HCT116 (cell line): ENCODE data around the gene DNAH9. TPM values are rescaled to one million over a fixed set of nuclear protein-coding genes. Genes with fewer than 3 reads are reported as not detected.

Experiments
- ATAC-seq: fragments of 200-7000 bp; cut with Tn5 transposase; 2 replicates; pipeline ENCODE4 v1.9.1; 2020; ENCODE audit warnings: mild to moderate bottlenecking, moderate library complexity
- BruUV-seq: library from RNA; stranded (reverse); fragments of 400-500 nt; replicated peaks from 2 replicates; lab custom pipeline; 2021; lab: Mats Ljungman, UMichigan
- CTCF ChIA-PET: fragments of 300-600 bp; sonication (Branson Sonifier 250); formaldehyde crosslinking; loops from one replicate; lab custom pipeline; 2021; ENCODE audit warnings: antibody characterized with exemption; lab: Charles Lee
- POLR2A ChIA-PET: fragments of 300-600, 350-600 bp; sonication (Branson Sonifier 250); formaldehyde crosslinking; loops from one replicate; lab custom pipeline; 2021; ENCODE audit warnings: antibody characterized with exemption; lab: Charles Lee
- RAD21 ChIA-PET, 2 experiments: fragments of 300-600 bp; sonication (Branson Sonifier 250); formaldehyde crosslinking; loops; one replicate each; lab custom pipeline; 2023; ENCODE audit warnings: low total read pairs in 2 of 2; ENCODE audit not compliant: uncharacterized antibody in 2 of 2, unreplicated experiment in 2 of 2, low non-redundant PET in 1 of 2; lab: Charles Lee
- DNase-seq: peaks from one replicate; pipeline ENCODE4 v3.0.0-alpha.2; 2010; ENCODE audit warnings: low read depth, low spot score
- H2AFZ ChIP-seq: fragments of 200-600 bp; shearing (Covaris generic), sonication (generic); 2 replicates; pipeline ENCODE4 v1.6.1; 2017; ENCODE audit warnings: low read depth, mixed run types, mixed read lengths, antibody characterized with exemption, low read length; ENCODE audit not compliant: poor library complexity, severe bottlenecking
- H3K27ac ChIP-seq: 2 replicates; pipeline ENCODE4 v1.5.1; 2012; ENCODE audit warnings: low read depth, low read length
- H3K27me3 ChIP-seq: fragments of 200-600 bp; sonication (generic); 2 replicates; pipeline ENCODE4 v1.6.1; 2016; ENCODE audit warnings: mixed run types, low read length, mixed read lengths; ENCODE audit not compliant: insufficient read depth
- H3K36me3 ChIP-seq, 2 experiments: fragments of 200-500 bp in 1 of 2; fragments of 200-600 bp in 1 of 2; sonication (Bioruptor generic) in 1 of 2; sonication (generic) in 1 of 2; 2 replicates each; pipeline versions ENCODE4 v1.5.1 to v1.6.1; 2014 to 2016; ENCODE audit warnings: low read length in 2 of 2, inconsistent platforms in 1 of 2, mixed read lengths in 1 of 2, mixed run types in 1 of 2; ENCODE audit not compliant: insufficient read depth in 2 of 2, control insufficient read depth in 1 of 2
- H3K4me1 ChIP-seq, 2 experiments: fragments of 200-600 bp in 1 of 2; sonication (generic) in 1 of 2; 2 replicates each; pipeline versions ENCODE4 v1.5.1 to v1.6.1; 2012 to 2017; ENCODE audit warnings: low read length in 2 of 2, inconsistent platforms in 1 of 2, mild to moderate bottlenecking in 1 of 2, mixed read lengths in 1 of 2, mixed run types in 1 of 2, moderate library complexity in 1 of 2; ENCODE audit not compliant: insufficient read depth in 2 of 2, control insufficient read depth in 1 of 2
- H3K4me2 ChIP-seq: fragments of 200-600 bp; sonication (generic); 2 replicates; pipeline ENCODE4 v1.6.1; 2017; ENCODE audit warnings: mixed run types, low read length, mixed read lengths
- H3K4me3 ChIP-seq, 2 experiments: fragments of 200-600 bp in 1 of 2; sonication (generic) in 1 of 2; replicated peaks in 1 of 2; 2 replicates each; pipeline ENCODE4 v1.5.1; 2011 to 2016; ENCODE audit warnings: low read length in 2 of 2, control low read depth in 1 of 2, low read depth in 1 of 2, mild to moderate bottlenecking in 1 of 2, mixed read lengths in 1 of 2, mixed run types in 1 of 2
- H3K79me2 ChIP-seq: fragments of 200-600 bp; sonication (generic); 2 replicates; pipeline ENCODE4 v1.6.1; 2017; ENCODE audit warnings: mild to moderate bottlenecking, mixed run types, low read length, moderate library complexity, mixed read lengths; ENCODE audit not compliant: insufficient read depth
- H3K9ac ChIP-seq: fragments of 200-600 bp; sonication (generic); 2 replicates; pipeline ENCODE4 v1.6.1; 2016; ENCODE audit warnings: low read length, mixed read lengths
- H3K9me2 ChIP-seq: fragments of 200-600 bp; sonication (generic), shearing (Covaris generic); 2 replicates; pipeline ENCODE4 v1.6.1; 2017; ENCODE audit warnings: mixed run types, mild to moderate bottlenecking, moderate library complexity; ENCODE audit not compliant: insufficient read depth
- H3K9me3 ChIP-seq, 2 experiments: fragments of 200-500 bp in 1 of 2; fragments of 200-600 bp in 1 of 2; sonication (Bioruptor generic) in 1 of 2; sonication (generic) in 1 of 2; 2 replicates each; pipeline ENCODE4 v1.6.1; 2014 to 2017; ENCODE audit warnings: low read length in 2 of 2, mixed read lengths in 2 of 2, inconsistent platforms in 1 of 2, low read depth in 1 of 2, mild to moderate bottlenecking in 1 of 2, mixed run types in 1 of 2, moderate library complexity in 1 of 2; ENCODE audit not compliant: control insufficient read depth in 1 of 2, insufficient read depth in 1 of 2
- H4K20me1 ChIP-seq: fragments of 200-600 bp; sonication (generic), shearing (Covaris generic); 2 replicates; pipeline ENCODE4 v1.6.1; 2017; ENCODE audit warnings: mixed run types, mild to moderate bottlenecking, moderate library complexity; ENCODE audit not compliant: insufficient read depth
- CBX3 ChIP-seq: IDR thresholded peaks from 2 replicates; pipeline ENCODE4 v1.6.1; 2012; ENCODE audit warnings: low read depth
- CEBPB ChIP-seq: IDR thresholded peaks from 2 replicates; pipeline ENCODE4 v1.6.1; 2012; ENCODE audit warnings: low read depth
- EZH2 ChIP-seq: fragments of 200-600 bp; sonication (generic); IDR thresholded peaks from 2 replicates; pipeline ENCODE4 v1.6.1; 2017; ENCODE audit warnings: antibody characterized with exemption, mixed run types
- FOSL1 ChIP-seq: IDR thresholded peaks from 2 replicates; pipeline ENCODE4 v1.6.1; 2012; ENCODE audit warnings: low read depth
- POLR2AphosphoS5 ChIP-seq: IDR thresholded peaks from 2 replicates; pipeline ENCODE4 v1.6.1; 2011; ENCODE audit warnings: mild to moderate bottlenecking, low read depth, low read length, moderate library complexity
- RAD21 ChIP-seq: IDR thresholded peaks from 2 replicates; pipeline ENCODE4 v1.6.1; 2012; ENCODE audit warnings: low read depth, mild to moderate bottlenecking
- SIN3A ChIP-seq: IDR thresholded peaks from 2 replicates; pipeline ENCODE4 v1.6.1; 2012; ENCODE audit warnings: low read depth
- SP1 ChIP-seq: IDR thresholded peaks from 2 replicates; pipeline ENCODE4 v1.6.1; 2012; ENCODE audit warnings: low read depth
- SRF ChIP-seq: IDR thresholded peaks from 2 replicates; pipeline ENCODE4 v1.6.1; 2012; ENCODE audit warnings: low read depth
- YY1 ChIP-seq: IDR thresholded peaks from 2 replicates; pipeline ENCODE4 v1.6.1; 2011; ENCODE audit warnings: low read length, low read depth, moderate library complexity, mild to moderate bottlenecking; ENCODE audit not compliant: insufficient replicate concordance; ENCODE audit errors: extremely low read depth
- ZFX ChIP-seq: fragments of 450-650 bp; IDR thresholded peaks from 2 replicates; pipeline ENCODE4 v1.6.1; 2017
- ZNF274 ChIP-seq: fragments of 200-500 bp; sonication (Bioruptor generic); IDR thresholded peaks from 2 replicates; pipeline ENCODE4 v1.6.1; 2014; ENCODE audit warnings: mild to moderate bottlenecking, low read depth, low read length, inconsistent platforms
- intact Hi-C: fragments of 100-400 bp; cut with micrococcal nuclease; formaldehyde crosslinking; loops from 2 replicates; pipeline ENCODE4 v1.10.0; 2022
- total RNA-seq: library from RNA; stranded (reverse); gene quantifications from one replicate; pipeline ENCODE4 v1.2.1, GENCODE V29; 2021; ENCODE audit not compliant: unreplicated experiment
- TF ChIP-seq, protein P1 (sequence below): IDR thresholded peaks from 2 replicates; pipeline ENCODE4 v1.6.1; 2012; ENCODE audit warnings: low read depth
- TF ChIP-seq, protein P2 (sequence below): IDR thresholded peaks from 2 replicates; pipeline ENCODE4 v1.6.1; 2012
- TF ChIP-seq, protein P3 (sequence below): IDR thresholded peaks from 2 replicates; pipeline ENCODE4 v1.6.1; 2012

DNAH9 gene
- total RNA-seq, 1 experiment from 2014 or later, result not detected

DNA sequence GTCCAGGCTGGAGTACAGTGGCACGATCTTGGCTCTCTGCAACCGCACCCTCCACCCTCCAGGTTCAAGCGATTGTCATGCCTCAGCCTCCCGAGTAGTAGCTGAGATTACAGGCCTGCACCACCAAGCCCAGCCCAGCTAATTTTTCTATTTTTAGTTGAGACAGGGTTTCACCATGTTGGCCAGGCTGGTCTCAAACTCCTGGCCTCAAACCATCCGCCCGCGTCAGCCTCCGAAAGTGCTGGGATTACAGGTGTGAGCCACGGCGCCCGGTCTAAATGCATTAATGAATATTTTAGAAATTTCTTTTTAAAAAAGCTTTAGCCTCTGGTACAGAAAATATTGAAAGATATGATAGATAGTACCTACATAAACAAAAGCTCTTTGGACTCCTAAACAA, 95.0 kb downstream of the DNAH9 start:
- no peak overlapping the region for H3K9ac ChIP-seq
- no peak overlapping the region for H2AFZ ChIP-seq
- DNase-seq, result no peak
- no peak overlapping the region for H3K4me2 ChIP-seq
- CTCF ChIA-PET, result no interaction called here
- POLR2A ChIA-PET, result no interaction called here
- RAD21 ChIA-PET, result no interaction called here
- no peak overlapping the region for H3K27ac ChIP-seq
- H3K4me1 ChIP-seq, result no peaks in the 10 kb centered on the region
- H3K9me3 ChIP-seq, result no peaks in the 10 kb centered on the region
- no peak for ATAC-seq
- H3K36me3 ChIP-seq, result no peaks in the 10 kb centered on the region
- intact Hi-C loops, result no loop called here
- H3K79me2 ChIP-seq, result no peaks in the 10 kb centered on the region
- H4K20me1 ChIP-seq, result no peaks in the 10 kb centered on the region
- BruUV-seq, result no TSS peak
- TF ChIP-seq RAD21 (no peak), SRF (no peak), SIN3A (no peak), SP1 (no peak), CBX3 (no peak), ZFX (no peak), EZH2 (no peak), POLR2AphosphoS5 (no peak), ZNF274 (no peak), YY1 (no peak), CEBPB (no peak), FOSL1 (no peak)
- TF ChIP-seq, protein P1, sequence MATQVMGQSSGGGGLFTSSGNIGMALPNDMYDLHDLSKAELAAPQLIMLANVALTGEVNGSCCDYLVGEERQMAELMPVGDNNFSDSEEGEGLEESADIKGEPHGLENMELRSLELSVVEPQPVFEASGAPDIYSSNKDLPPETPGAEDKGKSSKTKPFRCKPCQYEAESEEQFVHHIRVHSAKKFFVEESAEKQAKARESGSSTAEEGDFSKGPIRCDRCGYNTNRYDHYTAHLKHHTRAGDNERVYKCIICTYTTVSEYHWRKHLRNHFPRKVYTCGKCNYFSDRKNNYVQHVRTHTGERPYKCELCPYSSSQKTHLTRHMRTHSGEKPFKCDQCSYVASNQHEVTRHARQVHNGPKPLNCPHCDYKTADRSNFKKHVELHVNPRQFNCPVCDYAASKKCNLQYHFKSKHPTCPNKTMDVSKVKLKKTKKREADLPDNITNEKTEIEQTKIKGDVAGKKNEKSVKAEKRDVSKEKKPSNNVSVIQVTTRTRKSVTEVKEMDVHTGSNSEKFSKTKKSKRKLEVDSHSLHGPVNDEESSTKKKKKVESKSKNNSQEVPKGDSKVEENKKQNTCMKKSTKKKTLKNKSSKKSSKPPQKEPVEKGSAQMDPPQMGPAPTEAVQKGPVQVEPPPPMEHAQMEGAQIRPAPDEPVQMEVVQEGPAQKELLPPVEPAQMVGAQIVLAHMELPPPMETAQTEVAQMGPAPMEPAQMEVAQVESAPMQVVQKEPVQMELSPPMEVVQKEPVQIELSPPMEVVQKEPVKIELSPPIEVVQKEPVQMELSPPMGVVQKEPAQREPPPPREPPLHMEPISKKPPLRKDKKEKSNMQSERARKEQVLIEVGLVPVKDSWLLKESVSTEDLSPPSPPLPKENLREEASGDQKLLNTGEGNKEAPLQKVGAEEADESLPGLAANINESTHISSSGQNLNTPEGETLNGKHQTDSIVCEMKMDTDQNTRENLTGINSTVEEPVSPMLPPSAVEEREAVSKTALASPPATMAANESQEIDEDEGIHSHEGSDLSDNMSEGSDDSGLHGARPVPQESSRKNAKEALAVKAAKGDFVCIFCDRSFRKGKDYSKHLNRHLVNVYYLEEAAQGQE, result no peak
- TF ChIP-seq, protein P2, sequence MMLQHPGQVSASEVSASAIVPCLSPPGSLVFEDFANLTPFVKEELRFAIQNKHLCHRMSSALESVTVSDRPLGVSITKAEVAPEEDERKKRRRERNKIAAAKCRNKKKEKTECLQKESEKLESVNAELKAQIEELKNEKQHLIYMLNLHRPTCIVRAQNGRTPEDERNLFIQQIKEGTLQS, result no peak
- TF ChIP-seq, protein P3, sequence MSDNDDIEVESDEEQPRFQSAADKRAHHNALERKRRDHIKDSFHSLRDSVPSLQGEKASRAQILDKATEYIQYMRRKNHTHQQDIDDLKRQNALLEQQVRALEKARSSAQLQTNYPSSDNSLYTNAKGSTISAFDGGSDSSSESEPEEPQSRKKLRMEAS, result no peak
- no peak overlapping the region for H3K4me3 ChIP-seq
- H3K9me2 ChIP-seq, result no peaks in the 10 kb centered on the region
- no peaks in the 10 kb centered on the region; the same call in 1 of the 2 replicates for H3K27me3 ChIP-seq
